Smooth muscle cell (in vitro differentiated cells): ENCODE data around the gene KRT76. TPM values are rescaled to one million over a fixed set of nuclear protein-coding genes. Genes with fewer than 3 reads are reported as not detected.

Source experiments
- DNase-seq: peaks from one replicate; lab custom pipeline; 2025; ENCODE audit not compliant: unreplicated experiment; lab: John Stamatoyannopoulos, UW
- H2AFZ ChIP-seq: fragments of 200-600 bp; sonication (generic); 2 replicates; pipeline ENCODE4 v1.6.0; 2016; ENCODE audit warnings: antibody characterized with exemption, low read depth, mild to moderate bottlenecking
- H3F3A ChIP-seq: fragments of 200-600 bp; sonication (generic); 2 replicates; pipeline ENCODE4 v1.6.0; 2017; ENCODE audit warnings: antibody characterized with exemption, low read depth
- H3K27ac ChIP-seq: fragments of 200-600 bp; sonication (generic); 2 replicates; pipeline ENCODE4 v1.5.1; 2016; ENCODE audit warnings: low read depth, mild to moderate bottlenecking
- H3K27me3 ChIP-seq: fragments of 200-600 bp; sonication (generic); 2 replicates; pipeline ENCODE4 v1.6.1; 2016; ENCODE audit warnings: low read depth, mild to moderate bottlenecking
- H3K36me3 ChIP-seq: fragments of 200-600 bp; sonication (generic); 2 replicates; pipeline ENCODE4 v1.5.1; 2016; ENCODE audit warnings: low read depth
- H3K4me1 ChIP-seq: fragments of 200-600 bp; sonication (generic); 2 replicates; pipeline ENCODE4 v1.5.1; 2016; ENCODE audit warnings: low read depth
- H3K4me2 ChIP-seq: fragments of 200-600 bp; sonication (generic); 2 replicates; pipeline ENCODE4 v1.6.0; 2016; ENCODE audit warnings: mild to moderate bottlenecking
- H3K4me3 ChIP-seq: fragments of 200-600 bp; sonication (generic); 2 replicates; pipeline ENCODE4 v1.5.1; 2016; ENCODE audit warnings: mild to moderate bottlenecking
- H3K79me2 ChIP-seq: fragments of 200-600 bp; sonication (generic); 2 replicates; pipeline ENCODE4 v1.6.0; 2016; ENCODE audit warnings: low read depth, mild to moderate bottlenecking
- H3K9ac ChIP-seq: fragments of 200-600 bp; sonication (generic); 2 replicates; pipeline ENCODE4 v1.6.0; 2016; ENCODE audit warnings: low read depth
- H3K9me3 ChIP-seq: fragments of 200-600 bp; sonication (generic); replicated peaks from 2 replicates; pipeline ENCODE4 v1.5.1; 2016; ENCODE audit warnings: low read depth
- H4K20me1 ChIP-seq: fragments of 200-600 bp; sonication (generic); 2 replicates; pipeline ENCODE4 v1.6.0; 2016; ENCODE audit warnings: low read depth
- WGBS: methylation state at CpG from one replicate; pipeline ENCODE4 v1.1.7; 2016; ENCODE audit warnings: low lambda C conversion rate; 5-methylcytosine and 5-hydroxymethylcytosine counted together
- polyA plus RNA-seq: library from polyadenylated mRNA; unstranded; fragments of >200 nt; fragmentation: Nextera tagmentation; extraction: Ambion mirVana; gene quantifications from 2 replicates; pipeline ENCODE4 v1.2.1, GENCODE V29; 2016
- total RNA-seq: library from RNA; depleted of rRNA; stranded (reverse); fragments of >200 nt; gene quantifications from 2 replicates; pipeline ENCODE4 v1.2.3, GENCODE V29; 2014
- TF ChIP-seq, protein P1 (sequence below): fragments of 200-600 bp; sonication (generic); IDR thresholded peaks from 2 replicates; pipeline ENCODE4 v1.5.1; 2017; ENCODE audit warnings: borderline replicate concordance, mild to moderate bottlenecking, antibody characterized with exemption; ENCODE audit not compliant: insufficient read depth, poor library complexity, severe bottlenecking

The KRT76 gene
- total and polyA plus RNA-seq, 2 experiments from 2014 or later: not detected

DNA sequence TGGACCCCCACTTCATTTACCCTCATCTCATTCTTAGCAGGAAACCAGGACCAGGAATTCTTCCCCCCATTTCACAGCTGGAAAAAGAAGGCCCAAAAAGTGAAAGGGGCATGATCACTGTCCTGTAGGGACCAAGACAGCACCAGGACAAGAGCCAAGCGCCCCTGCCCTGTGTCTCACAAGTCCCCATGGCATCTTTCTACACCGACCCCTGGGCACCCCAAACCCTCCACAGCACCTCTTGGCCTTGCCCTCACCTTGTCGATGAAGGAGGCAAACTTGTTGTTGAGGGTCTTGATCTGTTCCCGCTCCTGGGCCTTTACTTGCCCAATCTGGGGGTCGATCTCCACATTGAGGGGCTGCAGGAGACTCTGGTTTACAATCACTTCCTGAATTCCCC is 710 bp downstream of the KRT76 start:
- TF ChIP-seq, protein P1, sequence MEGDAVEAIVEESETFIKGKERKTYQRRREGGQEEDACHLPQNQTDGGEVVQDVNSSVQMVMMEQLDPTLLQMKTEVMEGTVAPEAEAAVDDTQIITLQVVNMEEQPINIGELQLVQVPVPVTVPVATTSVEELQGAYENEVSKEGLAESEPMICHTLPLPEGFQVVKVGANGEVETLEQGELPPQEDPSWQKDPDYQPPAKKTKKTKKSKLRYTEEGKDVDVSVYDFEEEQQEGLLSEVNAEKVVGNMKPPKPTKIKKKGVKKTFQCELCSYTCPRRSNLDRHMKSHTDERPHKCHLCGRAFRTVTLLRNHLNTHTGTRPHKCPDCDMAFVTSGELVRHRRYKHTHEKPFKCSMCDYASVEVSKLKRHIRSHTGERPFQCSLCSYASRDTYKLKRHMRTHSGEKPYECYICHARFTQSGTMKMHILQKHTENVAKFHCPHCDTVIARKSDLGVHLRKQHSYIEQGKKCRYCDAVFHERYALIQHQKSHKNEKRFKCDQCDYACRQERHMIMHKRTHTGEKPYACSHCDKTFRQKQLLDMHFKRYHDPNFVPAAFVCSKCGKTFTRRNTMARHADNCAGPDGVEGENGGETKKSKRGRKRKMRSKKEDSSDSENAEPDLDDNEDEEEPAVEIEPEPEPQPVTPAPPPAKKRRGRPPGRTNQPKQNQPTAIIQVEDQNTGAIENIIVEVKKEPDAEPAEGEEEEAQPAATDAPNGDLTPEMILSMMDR: no peak
- H3K4me1 ChIP-seq: no peaks in the 10 kb centered on the region
- H4K20me1 ChIP-seq: no peaks in the 10 kb centered on the region
- no peak overlapping the region for H3K4me2 ChIP-seq
- peaks cover 68% of the 10 kb centered on the region for H3K27me3 ChIP-seq
- H3K9me3 ChIP-seq: no peaks in the 10 kb centered on the region
- no peaks in the 10 kb centered on the region for H3K79me2 ChIP-seq
- no peak overlapping the region for H2AFZ ChIP-seq
- H3F3A ChIP-seq: no peaks in the 10 kb centered on the region
- no peak for DNase-seq
- no peak overlapping the region for H3K27ac ChIP-seq
- 92% methylated on average over 5 of the region's 5 CpGs for WGBS
- no peak overlapping the region for H3K4me3 ChIP-seq
- H3K9ac ChIP-seq: no peak overlapping the region
- no peaks in the 10 kb centered on the region for H3K36me3 ChIP-seq

- Histone ChIP-seq H3K4me1 (no peaks in the 10 kb centered on the region), H3K4me3 (no peak overlapping the region), H3K9ac (no peak overlapping the region), H3K27ac (no peak overlapping the region), H4K20me1 (no peaks in the 10 kb centered on the region), H3K4me2 (no peak overlapping the region), H3K9me3 (no peaks in the 10 kb centered on the region), H3K36me3 (no peaks in the 10 kb centered on the region), H3K27me3 (peaks cover 58% of the 10 kb centered on the region), H3K79me2 (no peaks in the 10 kb centered on the region), H2AFZ (no peak overlapping the region), H3F3A (no peaks in the 10 kb centered on the region)
- TF ChIP-seq, protein P1: no peak
- no peak for DNase-seq
- WGBS: 76% methylated on average over 8 of the region's 8 CpGs
Observed at GRCh38 chr12:52774629-52775250, 2.4 kb downstream of the KRT76 start.

DNA sequence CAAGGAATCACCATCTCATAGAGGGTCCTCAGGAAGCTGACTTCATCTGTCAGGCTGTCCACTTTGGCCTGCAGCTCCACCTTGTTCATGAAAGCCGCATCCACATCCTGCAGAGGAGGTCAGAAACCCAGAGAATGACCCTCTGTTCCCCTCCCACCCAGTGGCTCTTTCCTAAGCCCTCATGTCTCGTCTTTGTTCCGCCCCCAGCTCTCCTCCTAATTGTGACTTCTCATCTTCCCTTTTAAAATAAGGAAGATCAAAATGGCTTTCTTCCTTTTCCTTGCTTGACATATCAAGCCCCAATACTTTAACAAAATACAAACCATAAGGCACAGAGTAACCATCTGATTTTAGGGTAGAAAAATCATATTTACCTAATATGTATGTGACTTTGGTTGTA is 4.4 kb downstream of the KRT76 start:
- Histone ChIP-seq H3K36me3 (no peaks in the 10 kb centered on the region), H3F3A (no peaks in the 10 kb centered on the region), H3K27me3 (peaks cover 38% of the 10 kb centered on the region)

More for the DNA sequence above, 4.4 kb downstream of the KRT76 start:
- no peak overlapping the region for H3K4me2 ChIP-seq
- H3K79me2 ChIP-seq: no peaks in the 10 kb centered on the region
- no peak overlapping the region for H3K27ac ChIP-seq
- H2AFZ ChIP-seq: no peak overlapping the region
- WGBS: 73% methylated on average over 3 of the region's 3 CpGs
- H3K9me3 ChIP-seq: no peaks in the 10 kb centered on the region
- no peaks in the 10 kb centered on the region for H3K4me1 ChIP-seq
- no peak overlapping the region for H3K9ac ChIP-seq
- TF ChIP-seq, protein P1: no peak
- DNase-seq: no peak
- H4K20me1 ChIP-seq: no peaks in the 10 kb centered on the region
- H3K4me3 ChIP-seq: no peak overlapping the region
